Middle frontal gyrus (tissue), 1 donor: ENCODE results near the gene RPUSD4.

Source experiments
- DNase-seq: peaks from one replicate; pipeline ENCODE4 v3.0.0-alpha.2; 2015; ENCODE audit warnings: low spot score; ENCODE audit errors: extremely low spot score

Gene RPUSD4

DNA sequence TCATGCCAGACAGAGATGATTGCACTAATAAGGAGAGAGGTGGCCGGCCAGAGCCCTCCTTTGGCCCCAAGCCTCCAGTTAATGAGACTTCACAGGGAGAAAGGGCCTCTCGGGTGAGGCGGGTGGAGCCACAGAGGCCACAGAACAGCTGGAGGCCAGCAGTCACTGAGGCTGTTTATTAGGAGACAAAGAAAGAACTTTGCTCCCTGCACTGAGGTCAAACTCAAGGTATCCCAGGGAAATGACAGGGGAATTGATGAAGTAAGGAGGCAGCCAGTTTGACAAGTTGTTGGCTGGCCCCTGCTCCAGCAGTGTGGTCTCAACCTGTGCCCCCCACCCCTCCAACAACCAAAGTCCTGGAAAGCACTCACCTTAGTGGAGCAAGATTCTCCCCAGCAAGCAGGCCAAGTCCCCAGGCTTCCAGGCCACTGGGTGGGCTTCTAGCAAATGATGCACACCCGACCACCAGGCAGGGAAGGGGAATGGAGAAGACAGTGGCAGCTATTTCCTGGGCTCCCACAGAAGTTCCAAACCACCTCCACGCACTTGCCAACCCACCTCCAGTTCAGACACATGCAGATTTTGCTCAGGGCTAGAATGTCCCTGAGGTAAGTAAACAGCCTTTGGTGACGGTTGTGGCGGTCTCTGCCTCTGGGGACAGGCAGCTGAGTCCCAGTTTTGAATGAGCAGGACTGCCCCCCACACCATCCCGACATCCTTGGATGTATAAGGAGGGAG is 53.2 kb downstream of the RPUSD4 start:
- DNase-seq: no peak

GRCh38 chr11:126157326-126158030 is 54.0 kb downstream of the RPUSD4 start:
- no peak for DNase-seq

GRCh38 chr11:126156814-126157213 is 54.6 kb downstream of the RPUSD4 start:
- DNase-seq: no peak

DNA sequence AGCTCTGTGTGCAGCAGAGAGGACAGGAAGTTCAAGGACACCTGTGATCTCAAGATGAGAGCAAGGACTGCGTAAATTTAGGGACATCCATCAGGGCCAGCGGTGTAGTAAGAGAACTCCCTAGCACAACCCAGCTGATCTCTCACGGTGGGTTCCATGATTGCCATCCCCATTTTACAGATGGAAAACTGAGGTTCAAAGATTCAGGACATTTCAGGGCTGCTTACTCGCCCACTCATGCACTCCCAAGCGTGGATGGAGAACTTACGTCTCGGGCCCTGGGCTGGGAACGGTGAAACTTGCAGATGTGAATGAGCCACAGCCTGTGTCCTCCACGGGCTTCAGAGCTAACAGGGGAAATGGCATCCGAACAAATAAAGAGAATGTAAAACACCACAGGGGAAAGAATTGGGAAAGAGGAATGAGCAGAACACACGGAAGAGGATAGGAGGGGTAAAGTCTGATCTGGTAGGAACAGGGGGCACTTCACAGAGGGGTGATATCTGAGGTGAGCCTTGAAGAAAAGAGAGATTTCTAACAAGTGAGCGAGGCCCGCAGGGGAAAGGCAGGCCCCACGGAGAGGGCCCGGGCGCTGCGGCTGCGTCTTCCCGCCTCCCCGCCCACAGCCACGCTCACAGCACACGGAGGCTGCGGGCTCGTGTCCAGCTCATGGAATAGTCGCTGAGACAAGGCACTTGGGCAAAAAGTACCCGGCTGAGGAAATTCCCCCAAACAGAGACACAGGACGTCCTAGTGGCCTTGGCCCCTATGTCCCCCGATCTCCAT is 55.9 kb downstream of the RPUSD4 start:
- DNase-seq: no peak

- no peak for DNase-seq
Observed at GRCh38 chr11:126154691-126155090, 56.8 kb downstream of the RPUSD4 start.

GRCh38 chr11:126153972-126154371 is 57.5 kb downstream of the RPUSD4 start:
- no peak for DNase-seq

GRCh38 chr11:126153006-126153405 is 58.4 kb downstream of the RPUSD4 start:
- no peak for DNase-seq

DNA sequence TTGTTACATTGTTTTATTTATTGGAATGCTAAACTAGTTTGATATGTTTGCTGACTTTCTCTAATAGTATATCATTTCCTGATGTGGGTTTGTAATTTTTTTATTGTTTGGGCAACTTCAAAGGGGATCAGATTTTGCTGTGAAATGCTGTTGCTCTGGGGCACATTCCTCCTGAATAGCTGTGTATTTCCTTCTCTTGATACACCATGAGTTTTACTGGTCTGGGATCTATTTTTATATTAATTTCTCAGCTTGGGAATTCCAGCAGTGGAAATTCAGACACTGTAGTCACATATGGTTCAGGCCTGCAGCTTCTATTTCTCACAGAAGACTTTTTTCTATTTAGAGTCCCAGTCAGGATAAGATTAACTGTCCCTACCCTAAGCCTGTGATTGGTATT is 58.9 kb downstream of the RPUSD4 start:
- no peak for DNase-seq

- no peak for DNase-seq
Observed at GRCh38 chr11:126152152-126152551, 59.3 kb downstream of the RPUSD4 start.
